OCI-LY3 (cell line): Measurements from ENCODE around the gene TCEA2.

Experiments
- H2AFZ ChIP-seq: fragments of 200-600, 300-600 bp; shearing (Covaris generic); 2 replicates; pipeline ENCODE4 v1.6.0; 2014; ENCODE audit warnings: antibody characterized with exemption, low read depth, low read length
- H3K27ac ChIP-seq: fragments of 200-600, 300-600 bp; sonication (generic); 2 replicates; pipeline ENCODE4 v1.5.1; 2014; ENCODE audit warnings: mild to moderate bottlenecking, low read length, moderate library complexity, mixed read lengths
- H3K27me3 ChIP-seq: fragments of 200-600, 300-600 bp; sonication (generic); 2 replicates; pipeline ENCODE4 v1.6.1; 2014; ENCODE audit warnings: low read depth, low read length, mixed read lengths
- H3K36me3 ChIP-seq: fragments of 200-600, 300-600 bp; sonication (generic); replicated peaks from 2 replicates; pipeline ENCODE3; 2014; ENCODE audit warnings: low read depth, low read length, mixed read lengths
- H3K4me1 ChIP-seq: fragments of 300-600, 200-600 bp; sonication (generic); 2 replicates; pipeline ENCODE4 v1.6.1; 2014; ENCODE audit warnings: low read length, mixed read lengths
- H3K4me2 ChIP-seq: fragments of 200-600, 300-600 bp; sonication (generic); 2 replicates; pipeline ENCODE4 v1.6.1; 2014; ENCODE audit warnings: low read length, mixed read lengths
- H3K4me3 ChIP-seq: fragments of 300-600, 200-600 bp; sonication (generic); 2 replicates; pipeline ENCODE4 v1.5.1; 2014; ENCODE audit warnings: antibody characterized with exemption, mild to moderate bottlenecking, low read length, moderate library complexity
- H3K79me2 ChIP-seq: fragments of 300-600, 200-600 bp; shearing (Covaris generic); 2 replicates; pipeline ENCODE4 v1.6.1; 2014; ENCODE audit warnings: mild to moderate bottlenecking, low read length, mixed read lengths
- H3K9ac ChIP-seq: fragments of 300-600, 200-600 bp; shearing (Covaris generic); 2 replicates; pipeline ENCODE4 v1.6.0; 2014; ENCODE audit warnings: mild to moderate bottlenecking, low read length, moderate library complexity
- H3K9me3 ChIP-seq: fragments of 200-600, 300-600 bp; shearing (Covaris generic); 2 replicates; pipeline ENCODE4 v1.6.1; 2014; ENCODE audit warnings: low read length, mixed read lengths; ENCODE audit not compliant: insufficient read depth
- H4K20me1 ChIP-seq: fragments of 200-600, 300-600 bp; sonication (generic); 2 replicates; pipeline ENCODE4 v1.6.1; 2016; ENCODE audit warnings: low read length, mixed read lengths; ENCODE audit not compliant: insufficient read depth
- CTCF ChIP-seq: fragments of 200-600, 300-600 bp; sonication (generic); IDR thresholded peaks from 2 replicates; pipeline ENCODE4 v1.5.1; 2014; ENCODE audit warnings: antibody characterized with exemption, low read length, low read depth
- EZH2phosphoT487 ChIP-seq: fragments of 200-600 bp; shearing (Covaris generic); IDR thresholded peaks from 2 replicates; pipeline ENCODE4 v1.6.1; 2018; ENCODE audit warnings: antibody characterized with exemption, mixed run types, low read depth

Gene TCEA2

DNA sequence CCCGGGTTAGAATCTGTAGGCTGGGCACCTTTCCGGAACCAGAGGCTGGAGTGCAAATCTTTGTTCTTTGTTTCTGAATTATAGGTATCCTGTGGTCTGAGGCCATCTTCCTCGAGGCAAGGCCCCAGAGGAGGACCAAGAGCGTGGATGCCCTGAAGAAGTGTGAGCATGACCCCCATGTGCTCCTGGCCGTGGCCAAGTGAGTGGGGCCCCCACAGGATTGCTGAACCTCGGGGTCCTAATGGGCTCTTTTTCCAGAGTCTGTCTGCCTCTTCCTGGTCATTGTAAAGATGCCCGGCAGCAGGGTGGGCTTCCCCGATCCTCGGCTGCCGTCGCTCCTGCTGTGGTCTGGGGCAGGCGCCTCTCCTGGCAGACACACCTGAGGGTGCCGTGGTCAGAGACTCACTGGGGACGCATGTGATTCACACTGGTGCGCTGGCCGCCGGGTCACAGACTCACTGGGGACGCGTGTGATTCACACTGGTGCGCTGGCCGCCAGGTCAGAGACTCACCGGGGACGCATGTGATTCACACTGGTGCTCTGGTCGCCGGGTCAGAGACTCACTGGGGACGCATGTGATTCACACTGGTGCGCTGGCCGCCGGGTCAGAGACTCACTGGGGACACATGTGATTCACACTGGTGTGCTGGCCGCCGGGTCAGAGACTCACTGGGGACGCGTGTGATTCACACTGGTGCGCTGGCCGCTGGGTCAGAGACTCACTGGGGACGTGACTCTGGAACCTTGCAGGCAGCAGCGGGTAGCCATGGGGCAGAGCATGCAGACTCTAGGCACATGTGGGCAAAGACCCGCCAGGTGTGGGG is 33.5 kb upstream of the TCEA2 start:
- H3K9ac ChIP-seq: no peak overlapping the region

DNA sequence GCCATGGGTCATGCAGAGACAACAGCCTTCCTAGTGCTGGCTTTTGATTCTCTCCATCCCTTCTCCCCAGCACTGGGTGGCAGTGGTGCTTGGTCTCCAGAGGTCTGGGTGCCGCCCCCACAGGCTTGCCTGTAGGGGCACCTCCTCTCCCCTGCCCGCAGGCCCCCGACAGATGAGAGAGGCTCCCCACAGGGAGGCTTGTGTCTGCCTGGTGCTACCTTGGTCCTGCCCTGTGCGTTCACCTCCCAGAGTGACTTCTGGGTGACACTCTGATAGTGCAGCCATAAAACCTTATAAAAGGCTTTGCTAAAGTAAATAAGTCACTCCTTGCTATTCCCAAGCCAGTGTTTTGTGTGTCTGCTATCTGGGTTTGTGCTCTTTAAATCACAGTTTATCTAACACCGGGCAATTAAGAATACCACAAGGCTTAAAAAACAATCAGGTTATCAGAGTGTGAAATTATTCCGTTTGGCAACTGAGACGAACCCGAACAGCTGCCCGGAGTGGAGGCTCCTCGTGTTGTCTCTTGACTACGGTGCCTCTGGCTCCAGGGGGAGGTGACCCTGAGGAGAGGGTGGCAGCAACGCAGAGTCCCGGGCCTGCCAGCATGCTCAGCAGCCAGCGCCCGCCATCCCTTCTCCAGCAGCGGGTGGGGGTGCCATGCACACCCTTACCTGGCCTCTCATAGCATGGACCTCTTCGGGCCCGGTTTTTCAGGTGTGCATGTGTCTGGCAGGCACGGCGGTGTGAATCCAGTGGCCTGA is 32.4 kb upstream of the TCEA2 start:
- Histone ChIP-seq H2AFZ (no peak overlapping the region), H3K27me3 (no peaks in the 10 kb centered on the region)
- TF ChIP-seq CTCF (no peak), EZH2phosphoT487 (no peak)

More for the DNA sequence above, 33.5 kb upstream of the TCEA2 start:
- H3K4me3 ChIP-seq: no peak overlapping the region
- H2AFZ ChIP-seq: no peak overlapping the region
- H3K36me3 ChIP-seq: peaks cover 38% of the 10 kb centered on the region
- no peaks in the 10 kb centered on the region for H3K27me3 ChIP-seq
- H3K79me2 ChIP-seq: no peaks in the 10 kb centered on the region
- no peak overlapping the region for H3K27ac ChIP-seq
- no peak overlapping the region for H3K4me2 ChIP-seq
- no peak for TF ChIP-seq CTCF
- TF ChIP-seq EZH2phosphoT487: no peak
- no peaks in the 10 kb centered on the region for H4K20me1 ChIP-seq
- H3K9me3 ChIP-seq: no peaks in the 10 kb centered on the region
- H3K4me1 ChIP-seq: no peaks in the 10 kb centered on the region

DNA sequence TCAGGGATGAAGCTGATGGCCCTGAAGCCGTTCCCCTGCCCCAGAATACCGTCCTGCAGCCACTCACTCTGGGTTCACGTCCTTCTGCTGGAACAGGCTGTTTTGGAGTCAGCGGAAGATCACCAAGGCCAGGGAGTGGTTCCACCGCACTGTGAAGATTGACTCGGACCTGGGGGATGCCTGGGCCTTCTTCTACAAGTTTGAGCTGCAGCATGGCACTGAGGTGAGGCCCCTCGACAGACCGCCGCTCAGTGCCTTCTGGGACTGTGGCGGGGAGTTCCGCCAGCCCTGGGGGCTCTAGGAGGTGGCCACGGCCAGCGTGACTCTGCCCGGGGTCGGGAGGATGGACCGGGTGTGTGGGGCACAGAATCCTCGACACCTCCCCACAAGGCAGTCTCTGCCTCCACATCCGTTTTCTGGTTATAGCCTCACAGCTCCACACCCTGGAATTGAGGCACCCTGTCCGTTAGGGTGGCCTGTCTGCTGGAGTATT is 31.1 kb upstream of the TCEA2 start:
- no peaks in the 10 kb centered on the region for H3K27me3 ChIP-seq
- peaks cover 24% of the 10 kb centered on the region for H3K36me3 ChIP-seq

More for the DNA sequence above, 32.4 kb upstream of the TCEA2 start:
- no peaks in the 10 kb centered on the region for H4K20me1 ChIP-seq
- H3K4me1 ChIP-seq: peaks cover 3% of the 10 kb centered on the region; the same call in 1 of the 2 replicates
- no peaks in the 10 kb centered on the region for H3K9me3 ChIP-seq
- H3K4me3 ChIP-seq: no peak overlapping the region
- no peak overlapping the region for H3K27ac ChIP-seq
- no peak overlapping the region for H3K9ac ChIP-seq
- no peak overlapping the region for H3K4me2 ChIP-seq
- no peaks in the 10 kb centered on the region for H3K79me2 ChIP-seq
- peaks cover 30% of the 10 kb centered on the region for H3K36me3 ChIP-seq

More for the DNA sequence above, 31.1 kb upstream of the TCEA2 start:
- Histone ChIP-seq H3K79me2 (no peaks in the 10 kb centered on the region), H3K4me3 (no peak overlapping the region), H2AFZ (no peak overlapping the region), H3K4me1 (peaks cover 15% of the 10 kb centered on the region), H4K20me1 (no peaks in the 10 kb centered on the region), H3K27ac (no peak overlapping the region), H3K4me2 (no peak overlapping the region), H3K9ac (no peak overlapping the region), H3K9me3 (no peaks in the 10 kb centered on the region)
- TF ChIP-seq CTCF: no peak
- no peak for TF ChIP-seq EZH2phosphoT487
